ENCODE results near the gene SYTL1.

Gene SYTL1

GRCh38 chr1:27318596-27318995 is 23.2 kb upstream of the SYTL1 start:
- DNase-seq, result no peak

- peak; percentile 97 for DNase-seq
Measured at GRCh38 chr1:27321813-27322568, 19.8 kb upstream of the SYTL1 start, which contains the start of gene TMEM222. TMEM222 (plus strand) TSS chr1:27322163; CDS start chr1:27322198, 35 bp downstream.

- no peak for DNase-seq
Measured at GRCh38 chr1:27322569-27323240, 19.1 kb upstream of the SYTL1 start.

GRCh38 chr1:27325286-27325685 is 16.5 kb upstream of the SYTL1 start:
- DNase-seq, result no peak

GRCh38 chr1:27327964-27328363 is 13.9 kb upstream of the SYTL1 start:
- DNase-seq, result no peak

- DNase-seq, result no peak
Measured at GRCh38 chr1:27330786-27331185, 11.0 kb upstream of the SYTL1 start.

GRCh38 chr1:27331426-27331825 is 10.4 kb upstream of the SYTL1 start:
- DNase-seq, result no peak

- DNase-seq, result no peak
Measured at GRCh38 chr1:27331922-27332321, 9.9 kb upstream of the SYTL1 start.

- peak; percentile 39 to 56 for DNase-seq
Measured at GRCh38 chr1:27332536-27333281, 9.1 kb upstream of the SYTL1 start.

GRCh38 chr1:27333717-27334279 is 8.0 kb upstream of the SYTL1 start:
- no peak for DNase-seq

GRCh38 chr1:27335506-27336422 is 6.1 kb upstream of the SYTL1 start:
- DNase-seq, result no peak

- no peak for DNase-seq
Measured at GRCh38 chr1:27336756-27337155, 5.1 kb upstream of the SYTL1 start.

GRCh38 chr1:27338751-27339150 is 3.1 kb upstream of the SYTL1 start:
- DNase-seq, result no peak

- no peak for DNase-seq
Measured at GRCh38 chr1:27339213-27339612, 2.6 kb upstream of the SYTL1 start.

GRCh38 chr1:27342391-27342777 is 562 bp downstream of the SYTL1 start:
- peak; percentile 14 to 15 for DNase-seq

GRCh38 chr1:27342778-27343638 is 1.2 kb downstream of the SYTL1 start:
- peak; percentile 83 to 89 for DNase-seq

GRCh38 chr1:27343639-27344025 is 1.8 kb downstream of the SYTL1 start:
- no peak for DNase-seq

- no peak for DNase-seq
Measured at GRCh38 chr1:27345272-27345671, 3.5 kb downstream of the SYTL1 start.

GRCh38 chr1:27346357-27346756 is 4.5 kb downstream of the SYTL1 start:
- no peak for DNase-seq

GRCh38 chr1:27346991-27347624 is 5.3 kb downstream of the SYTL1 start:
- no peak for DNase-seq
